Measurements from ENCODE around the gene SLC25A5.
A peak's percentile ranks its signal among the peaks of the same experiment; 100 is the strongest.

Gene SLC25A5

DNA sequence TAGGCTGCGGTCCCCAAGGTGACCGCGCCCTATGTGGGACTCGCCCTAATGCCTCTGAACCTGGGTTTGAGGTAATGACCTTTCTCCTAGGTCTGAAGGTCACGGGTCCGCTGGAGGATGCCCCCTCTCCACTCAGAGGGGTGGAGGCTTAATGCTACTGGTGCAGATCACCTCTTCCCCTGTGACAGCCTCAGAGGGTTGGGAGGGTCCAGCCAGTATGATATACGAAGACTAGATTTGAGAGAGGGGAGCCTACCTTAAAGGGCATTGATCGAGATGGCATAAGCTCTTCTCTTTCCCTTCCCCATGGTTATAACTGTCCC, 1.0 kb downstream of the SLC25A5 start:
- CTCF ChIA-PET = interaction anchor here (0.7 to 1.1 kb wide), 4 partner anchors 9 to 34 kb away, joined by 3 to 10 read pairs (median 3); no protein-coding TSS in a partner anchor
- DNase-seq (ENCODE audit: extremely low spot score) = no peak
- no peak for TF ChIP-seq HDGF (IDR thresholded peaks at IDR 0.05; ENCODE audit: borderline replicate concordance)
- TF ChIP-seq FOXM1 (IDR thresholded peaks at IDR 0.05; ENCODE audit: borderline replicate concordance) = no peak
- TF ChIP-seq SP1 (IDR thresholded peaks at IDR 0.05) = no peak
- TF ChIP-seq TARDBP (IDR thresholded peaks at IDR 0.05) = no peak
- TF ChIP-seq LEF1 (IDR thresholded peaks at IDR 0.05; ENCODE audit: borderline replicate concordance) = no peak
- TF ChIP-seq CTBP1 (IDR thresholded peaks at IDR 0.05; ENCODE audit: borderline replicate concordance) = no peak
- no peak for TF ChIP-seq ARNT (IDR thresholded peaks at IDR 0.05)
- no peak for TF ChIP-seq NFRKB (IDR thresholded peaks at IDR 0.05)
- TF ChIP-seq SUZ12 (IDR thresholded peaks at IDR 0.05) = no peak
- TF ChIP-seq ELF4 (IDR thresholded peaks at IDR 0.05) = no peak
- TF ChIP-seq, protein P1, sequence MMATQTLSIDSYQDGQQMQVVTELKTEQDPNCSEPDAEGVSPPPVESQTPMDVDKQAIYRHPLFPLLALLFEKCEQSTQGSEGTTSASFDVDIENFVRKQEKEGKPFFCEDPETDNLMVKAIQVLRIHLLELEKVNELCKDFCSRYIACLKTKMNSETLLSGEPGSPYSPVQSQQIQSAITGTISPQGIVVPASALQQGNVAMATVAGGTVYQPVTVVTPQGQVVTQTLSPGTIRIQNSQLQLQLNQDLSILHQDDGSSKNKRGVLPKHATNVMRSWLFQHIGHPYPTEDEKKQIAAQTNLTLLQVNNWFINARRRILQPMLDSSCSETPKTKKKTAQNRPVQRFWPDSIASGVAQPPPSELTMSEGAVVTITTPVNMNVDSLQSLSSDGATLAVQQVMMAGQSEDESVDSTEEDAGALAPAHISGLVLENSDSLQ (IDR thresholded peaks at IDR 0.05) = no peak
- TF ChIP-seq ZNF384 (IDR thresholded peaks at IDR 0.05) = no peak
- POLR2A ChIA-PET = interaction anchor here (0.5 to 1.3 kb wide), 6 partner anchors 9 to 76 kb away, joined by 3 to 7 read pairs (median 4); no protein-coding TSS in a partner anchor

DNA sequence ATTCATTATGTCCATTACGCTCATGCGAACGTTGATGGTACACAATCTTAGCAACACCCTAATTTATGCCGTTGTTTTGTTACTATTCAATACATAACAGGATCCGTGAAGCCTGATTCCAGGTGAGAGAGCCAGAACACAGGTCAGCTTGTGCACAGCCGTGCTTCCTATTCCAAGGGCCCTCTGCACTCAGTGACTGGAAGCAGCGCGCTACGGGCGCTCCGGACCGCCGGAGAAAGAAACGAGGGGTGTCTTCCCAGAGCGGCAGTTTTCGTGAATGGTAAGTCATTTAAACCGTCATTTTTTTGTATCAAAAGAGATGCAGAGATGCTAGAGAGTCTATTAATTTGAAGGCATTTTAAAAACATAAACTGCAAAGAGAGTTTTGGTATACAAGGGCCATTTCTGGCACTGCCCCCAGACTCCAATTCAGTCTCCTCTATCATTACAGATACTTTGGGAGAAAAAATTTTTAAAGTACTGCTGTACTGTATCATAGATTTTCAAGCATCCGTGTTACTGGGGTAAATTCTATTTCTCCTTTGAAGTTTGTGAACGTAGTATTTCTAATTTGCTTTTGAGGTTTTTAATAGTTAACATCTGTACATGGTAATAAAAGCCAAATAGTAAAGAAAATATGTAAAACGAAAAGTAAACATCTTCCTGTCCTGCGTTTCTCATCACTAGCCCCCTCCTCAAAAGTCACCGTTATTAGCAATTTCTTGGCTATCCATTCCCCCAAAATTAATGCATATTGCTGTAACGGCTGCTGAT, 6.6 kb downstream of the SLC25A5 start:
- DNase-seq (ENCODE audit: extremely low spot score) = no peak
- POLR2A ChIA-PET = no interaction called here
- no peak for TF ChIP-seq FOXA1 (IDR thresholded peaks at IDR 0.05)
- TF ChIP-seq FOXK2 (IDR thresholded peaks at IDR 0.05) = no peak
- TF ChIP-seq SP1 (IDR thresholded peaks at IDR 0.05) = no peak
- no peak for TF ChIP-seq NFRKB (IDR thresholded peaks at IDR 0.05)
- no peak for TF ChIP-seq ARNT (IDR thresholded peaks at IDR 0.05)
- TF ChIP-seq BHLHE40 (IDR thresholded peaks at IDR 0.05; ENCODE audit: borderline replicate concordance) = no peak
- TF ChIP-seq CTBP1 (IDR thresholded peaks at IDR 0.05; ENCODE audit: borderline replicate concordance) = no peak
- TF ChIP-seq HDGF (IDR thresholded peaks at IDR 0.05; ENCODE audit: borderline replicate concordance) = no peak
- TF ChIP-seq LEF1 (IDR thresholded peaks at IDR 0.05; ENCODE audit: borderline replicate concordance) = no peak
- CTCF ChIA-PET = interaction anchor here (1.0 to 1.2 kb wide), 2 partner anchors 38 to 77 kb away, joined by 3 read pairs; no protein-coding TSS in a partner anchor

DNA sequence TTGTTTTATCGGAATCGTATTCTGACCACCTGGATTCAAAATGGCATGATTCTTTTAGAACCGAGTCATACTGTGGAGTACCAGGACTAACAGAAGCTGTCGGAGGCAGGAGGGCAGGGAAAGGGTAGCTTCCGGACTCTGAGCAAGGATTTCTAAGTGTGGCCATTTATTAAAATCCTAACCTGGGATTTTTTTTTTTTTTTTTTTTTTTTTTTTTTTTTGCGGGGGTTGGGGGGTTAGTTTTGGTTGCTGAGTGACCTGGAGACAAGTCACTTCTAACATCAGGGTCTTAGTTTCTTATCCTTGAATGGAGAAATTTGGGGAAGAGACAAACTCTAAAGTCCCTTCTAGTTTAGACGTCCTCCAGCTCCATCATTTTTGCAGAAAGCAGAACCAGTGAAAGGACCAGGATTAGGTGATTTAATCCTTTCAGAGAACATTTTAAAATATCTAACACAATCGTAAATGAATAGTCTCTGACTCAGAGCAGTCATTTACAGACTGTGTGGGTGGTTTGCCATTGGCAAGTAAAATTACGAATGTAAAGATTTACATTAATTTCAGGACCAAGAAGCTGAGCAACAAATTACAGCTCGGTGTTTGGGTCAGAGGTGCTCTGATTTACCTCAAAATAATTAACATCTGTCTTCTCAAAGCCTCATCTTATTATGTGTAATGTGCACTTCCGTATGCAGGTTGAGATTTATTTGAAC, 7.3 kb downstream of the SLC25A5 start:
- DNase-seq (ENCODE audit: extremely low spot score) = no peak
- ChIA-PET CTCF (interaction anchor here (1.0 to 1.2 kb wide), 2 partner anchors 37 to 78 kb away, joined by 3 read pairs; no protein-coding TSS in a partner anchor), POLR2A (no interaction called here)
- peak; percentile 77 for TF ChIP-seq ZNF384 (IDR thresholded peaks at IDR 0.05)
- TF ChIP-seq ARNT (IDR thresholded peaks at IDR 0.05) = no peak

DNA sequence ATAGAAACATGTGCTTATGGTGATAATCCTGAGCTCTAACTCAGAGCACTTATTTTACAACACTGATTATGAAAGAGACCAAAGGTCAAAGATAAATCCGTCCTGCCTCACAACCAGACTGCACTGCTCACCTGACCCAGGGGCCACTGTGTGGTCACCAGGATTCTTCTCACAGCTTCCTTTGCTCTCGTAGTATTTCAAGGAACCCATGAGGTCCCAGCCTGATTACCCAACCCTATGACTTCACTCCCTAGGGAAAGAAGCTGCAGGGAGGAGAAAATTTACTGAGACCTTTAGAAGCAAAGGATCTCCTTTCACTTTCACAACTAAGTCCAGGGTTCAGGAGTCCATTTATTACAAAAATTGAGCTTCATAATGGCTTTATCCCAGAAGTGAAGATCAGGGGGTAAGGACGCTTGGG, 9.6 kb downstream of the SLC25A5 start:
- ChIA-PET CTCF (interaction anchor here (1.0 to 1.4 kb wide), 4 partner anchors 8 to 38 kb away, joined by 3 to 10 read pairs (median 4); no protein-coding TSS in a partner anchor), POLR2A (interaction anchor here (0.7 to 1.9 kb wide), 7 partner anchors 8 to 485 kb away, joined by 3 to 7 read pairs (median 3); partner anchors contain the start of genes RPL39 and UPF3B)
- TF ChIP-seq SP1 (IDR thresholded peaks at IDR 0.05) (no peak), L3MBTL2 (conservative IDR thresholded peaks at IDR 0.05) (peak; percentile 42; the same call in 1 of the 2 replicates)
- DNase-seq (ENCODE audit: extremely low spot score) = peak; percentile 47

DNA sequence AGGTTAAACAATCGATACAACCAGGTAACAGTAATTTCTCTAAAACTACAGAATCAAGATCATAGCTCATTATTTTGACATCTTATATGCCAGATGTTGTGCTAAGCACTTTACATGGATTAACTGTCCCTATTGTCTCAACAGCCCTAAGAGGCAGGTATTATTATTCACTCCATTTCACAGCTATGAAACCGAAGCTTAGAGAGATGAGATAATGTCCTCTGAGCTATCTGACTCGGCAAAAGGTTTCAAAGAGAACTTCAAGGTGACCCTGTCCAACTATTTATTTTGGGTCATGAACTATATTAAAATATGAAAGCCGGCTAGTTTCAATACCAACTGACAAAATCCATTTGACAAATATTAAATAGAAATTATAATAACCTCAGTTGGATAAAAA, 10.3 kb downstream of the SLC25A5 start:
- TF ChIP-seq FOXM1 (IDR thresholded peaks at IDR 0.05; ENCODE audit: borderline replicate concordance) = no peak
- no peak for TF ChIP-seq LEF1 (IDR thresholded peaks at IDR 0.05; ENCODE audit: borderline replicate concordance)
- TF ChIP-seq L3MBTL2 (conservative IDR thresholded peaks at IDR 0.05) = no peak
- TF ChIP-seq NFRKB (IDR thresholded peaks at IDR 0.05) = no peak
- no peak for TF ChIP-seq BHLHE40 (IDR thresholded peaks at IDR 0.05; ENCODE audit: borderline replicate concordance)
- no peak for TF ChIP-seq TARDBP (IDR thresholded peaks at IDR 0.05)
- TF ChIP-seq ARNT (IDR thresholded peaks at IDR 0.05) = no peak
- no peak for TF ChIP-seq HDGF (IDR thresholded peaks at IDR 0.05; ENCODE audit: borderline replicate concordance)
- no peak for TF ChIP-seq SUZ12 (IDR thresholded peaks at IDR 0.05)
- TF ChIP-seq FOXA1 (IDR thresholded peaks at IDR 0.05) = no peak
- no peak for TF ChIP-seq ELF4 (IDR thresholded peaks at IDR 0.05)
- TF ChIP-seq FOXK2 (IDR thresholded peaks at IDR 0.05) = no peak
- no peak for DNase-seq (ENCODE audit: extremely low spot score)
- ChIA-PET POLR2A (interaction anchor here (0.8 to 1.9 kb wide), 6 partner anchors 9 to 375 kb away, joined by 3 to 7 read pairs (median 3); partner anchors contain the start of genes RPL39 and UPF3B), CTCF (interaction anchor here (1.0 to 1.4 kb wide), 4 partner anchors 9 to 38 kb away, joined by 3 to 10 read pairs (median 4); no protein-coding TSS in a partner anchor)

DNA sequence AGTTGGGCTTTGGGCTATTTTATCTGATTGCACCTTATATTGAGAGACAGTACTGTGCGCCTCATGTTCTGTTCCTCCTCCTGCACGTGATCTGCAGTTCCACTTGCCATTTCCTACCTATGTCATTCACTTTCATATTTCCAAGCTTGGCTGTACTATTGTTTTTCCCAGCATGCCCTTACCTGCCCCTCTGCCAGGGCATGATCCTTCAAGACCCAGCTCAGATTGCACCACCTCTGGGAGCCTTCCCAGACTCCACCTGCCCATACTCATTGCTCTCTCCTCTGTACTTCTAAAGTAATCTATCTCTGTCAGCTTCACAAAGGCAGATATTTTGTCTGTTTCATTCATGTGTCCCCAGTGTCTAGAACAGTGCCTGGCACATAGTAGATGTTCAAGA, 11.6 kb downstream of the SLC25A5 start:
- no peak for DNase-seq (ENCODE audit: extremely low spot score)
- ChIA-PET POLR2A (interaction anchor here (0.6 to 1.7 kb wide), 2 partner anchors 11 to 26 kb away, joined by 3 to 4 read pairs; no protein-coding TSS in a partner anchor), CTCF (interaction anchor here (0.7 kb wide), 2 partner anchors 251 to 1257 kb away, joined by 3 to 4 read pairs; no protein-coding TSS in a partner anchor)
- TF ChIP-seq HDGF (IDR thresholded peaks at IDR 0.05; ENCODE audit: borderline replicate concordance) (no peak), NFRKB (IDR thresholded peaks at IDR 0.05) (no peak), SUZ12 (IDR thresholded peaks at IDR 0.05) (no peak), FOXM1 (IDR thresholded peaks at IDR 0.05; ENCODE audit: borderline replicate concordance) (no peak), TARDBP (IDR thresholded peaks at IDR 0.05) (no peak)
- TF ChIP-seq, protein P1 (IDR thresholded peaks at IDR 0.05) = peak; percentile 28; the same call in 1 of the 2 replicates

Data from HEK293T (cell line).